ENCODE results near the gene RNU7-1.

DNA sequence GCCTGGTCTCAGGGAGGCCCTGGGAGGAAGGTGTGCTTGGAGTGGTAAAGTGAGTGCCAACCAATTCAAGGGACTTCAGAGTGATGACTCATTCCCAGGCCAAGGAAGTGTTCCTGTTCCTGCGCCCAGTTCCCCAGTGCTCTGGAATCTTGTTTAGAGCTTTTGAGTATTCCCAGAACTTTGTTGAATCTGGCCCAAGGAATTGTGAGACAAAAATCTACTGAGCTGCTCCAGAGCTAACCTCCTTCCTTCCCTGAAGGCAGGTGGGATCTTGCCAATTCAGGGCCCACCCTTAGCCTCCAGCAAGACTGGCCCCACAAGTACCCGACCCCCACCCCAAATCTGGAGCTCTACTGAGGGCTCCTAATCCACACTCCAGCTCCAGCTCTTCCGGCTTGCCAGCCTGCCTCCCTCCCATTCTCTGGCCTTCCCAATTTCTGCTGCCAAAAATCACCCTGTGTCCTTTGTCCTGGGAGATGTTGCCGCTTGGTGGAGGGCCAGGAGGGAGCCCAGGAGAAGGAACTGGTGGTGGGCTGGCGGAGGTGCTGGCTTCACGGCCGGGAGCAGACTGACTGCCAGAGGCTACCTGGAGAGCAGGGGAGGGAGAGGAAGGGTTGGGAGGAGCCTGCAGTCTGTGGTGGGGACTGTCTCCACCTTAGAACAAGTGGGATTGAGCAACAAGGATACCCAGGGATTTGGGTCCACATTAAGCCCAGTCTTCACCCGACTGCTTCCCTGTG is 17.9 kb upstream of the RNU7-1 start:
- TF ChIP-seq, protein P1, sequence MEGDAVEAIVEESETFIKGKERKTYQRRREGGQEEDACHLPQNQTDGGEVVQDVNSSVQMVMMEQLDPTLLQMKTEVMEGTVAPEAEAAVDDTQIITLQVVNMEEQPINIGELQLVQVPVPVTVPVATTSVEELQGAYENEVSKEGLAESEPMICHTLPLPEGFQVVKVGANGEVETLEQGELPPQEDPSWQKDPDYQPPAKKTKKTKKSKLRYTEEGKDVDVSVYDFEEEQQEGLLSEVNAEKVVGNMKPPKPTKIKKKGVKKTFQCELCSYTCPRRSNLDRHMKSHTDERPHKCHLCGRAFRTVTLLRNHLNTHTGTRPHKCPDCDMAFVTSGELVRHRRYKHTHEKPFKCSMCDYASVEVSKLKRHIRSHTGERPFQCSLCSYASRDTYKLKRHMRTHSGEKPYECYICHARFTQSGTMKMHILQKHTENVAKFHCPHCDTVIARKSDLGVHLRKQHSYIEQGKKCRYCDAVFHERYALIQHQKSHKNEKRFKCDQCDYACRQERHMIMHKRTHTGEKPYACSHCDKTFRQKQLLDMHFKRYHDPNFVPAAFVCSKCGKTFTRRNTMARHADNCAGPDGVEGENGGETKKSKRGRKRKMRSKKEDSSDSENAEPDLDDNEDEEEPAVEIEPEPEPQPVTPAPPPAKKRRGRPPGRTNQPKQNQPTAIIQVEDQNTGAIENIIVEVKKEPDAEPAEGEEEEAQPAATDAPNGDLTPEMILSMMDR (IDR thresholded peaks at IDR 0.05; ENCODE audit: poor library complexity): no peak
- TF ChIP-seq EZH2 (IDR thresholded peaks at IDR 0.05; ENCODE audit: borderline replicate concordance) (no peak), EZH2phosphoT487 (IDR thresholded peaks at IDR 0.05; ENCODE audit: low read depth, severe bottlenecking, unreplicated experiment) (no peak)

Measured in hepatocyte (in vitro differentiated cells).